Stomach (tissue), 4 donors: Measurements from ENCODE around the gene RFTN1.

Experiments
- EP300 ChIP-seq: sonication (generic); formaldehyde crosslinking; IDR thresholded peaks from one replicate; pipeline ENCODE4 v1.6.1; 2017; ENCODE audit warnings: antibody characterized with exemption
- POLR2AphosphoS5 ChIP-seq, 3 donors: sonication (generic); formaldehyde crosslinking; IDR thresholded peaks; one replicate each; pipeline ENCODE4 v1.6.1; 2016; ENCODE audit warnings: antibody characterized with exemption in 3 of 3
- TF ChIP-seq, protein P1 (sequence below), 7 experiments: fragments of 450-650 bp in 4 of 7; fragments of 200-600 bp in 3 of 7; sonication (generic) in 3 of 7; IDR thresholded peaks; one replicate each; pipeline ENCODE4 v1.5.1; 2016 to 2019; ENCODE audit warnings: antibody characterized with exemption in 7 of 7, control low read depth in 2 of 7, mild to moderate bottlenecking in 1 of 7

DNA sequence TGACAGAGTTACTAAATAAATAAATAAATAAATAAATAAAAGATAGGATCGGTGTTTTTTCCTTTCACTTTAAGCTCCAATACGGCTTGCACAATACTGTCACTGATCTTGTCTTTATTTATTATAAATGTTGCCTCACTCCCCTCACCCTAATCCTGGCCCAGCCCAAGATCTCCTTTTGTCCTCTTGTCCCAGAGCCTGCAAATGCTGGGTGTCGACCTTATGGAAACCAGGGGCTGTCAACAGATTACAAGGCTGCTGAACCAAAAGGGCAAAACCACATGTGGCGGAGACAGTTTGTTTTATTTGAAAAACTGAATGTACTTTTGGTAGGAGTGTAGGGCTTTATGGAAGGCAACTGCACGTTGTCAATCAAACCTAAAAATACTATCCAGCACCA is 75.9 kb downstream of the RFTN1 start:
- TF ChIP-seq, protein P1, sequence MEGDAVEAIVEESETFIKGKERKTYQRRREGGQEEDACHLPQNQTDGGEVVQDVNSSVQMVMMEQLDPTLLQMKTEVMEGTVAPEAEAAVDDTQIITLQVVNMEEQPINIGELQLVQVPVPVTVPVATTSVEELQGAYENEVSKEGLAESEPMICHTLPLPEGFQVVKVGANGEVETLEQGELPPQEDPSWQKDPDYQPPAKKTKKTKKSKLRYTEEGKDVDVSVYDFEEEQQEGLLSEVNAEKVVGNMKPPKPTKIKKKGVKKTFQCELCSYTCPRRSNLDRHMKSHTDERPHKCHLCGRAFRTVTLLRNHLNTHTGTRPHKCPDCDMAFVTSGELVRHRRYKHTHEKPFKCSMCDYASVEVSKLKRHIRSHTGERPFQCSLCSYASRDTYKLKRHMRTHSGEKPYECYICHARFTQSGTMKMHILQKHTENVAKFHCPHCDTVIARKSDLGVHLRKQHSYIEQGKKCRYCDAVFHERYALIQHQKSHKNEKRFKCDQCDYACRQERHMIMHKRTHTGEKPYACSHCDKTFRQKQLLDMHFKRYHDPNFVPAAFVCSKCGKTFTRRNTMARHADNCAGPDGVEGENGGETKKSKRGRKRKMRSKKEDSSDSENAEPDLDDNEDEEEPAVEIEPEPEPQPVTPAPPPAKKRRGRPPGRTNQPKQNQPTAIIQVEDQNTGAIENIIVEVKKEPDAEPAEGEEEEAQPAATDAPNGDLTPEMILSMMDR (IDR thresholded peaks at IDR 0.05) = no peak
- no peak for TF ChIP-seq POLR2AphosphoS5 (IDR thresholded peaks at IDR 0.05)
- TF ChIP-seq EP300 = no peak
